GM12872 (cell line): ENCODE data around the gene TAF6L.

Experiments used
- TF ChIP-seq, protein P1 (sequence below): IDR thresholded peaks from 3 replicates; pipeline ENCODE4 v1.5.1; 2011; ENCODE audit warnings: low read depth, mild to moderate bottlenecking, low read length, moderate library complexity; ENCODE audit not compliant: insufficient read depth

Gene TAF6L, protein sequence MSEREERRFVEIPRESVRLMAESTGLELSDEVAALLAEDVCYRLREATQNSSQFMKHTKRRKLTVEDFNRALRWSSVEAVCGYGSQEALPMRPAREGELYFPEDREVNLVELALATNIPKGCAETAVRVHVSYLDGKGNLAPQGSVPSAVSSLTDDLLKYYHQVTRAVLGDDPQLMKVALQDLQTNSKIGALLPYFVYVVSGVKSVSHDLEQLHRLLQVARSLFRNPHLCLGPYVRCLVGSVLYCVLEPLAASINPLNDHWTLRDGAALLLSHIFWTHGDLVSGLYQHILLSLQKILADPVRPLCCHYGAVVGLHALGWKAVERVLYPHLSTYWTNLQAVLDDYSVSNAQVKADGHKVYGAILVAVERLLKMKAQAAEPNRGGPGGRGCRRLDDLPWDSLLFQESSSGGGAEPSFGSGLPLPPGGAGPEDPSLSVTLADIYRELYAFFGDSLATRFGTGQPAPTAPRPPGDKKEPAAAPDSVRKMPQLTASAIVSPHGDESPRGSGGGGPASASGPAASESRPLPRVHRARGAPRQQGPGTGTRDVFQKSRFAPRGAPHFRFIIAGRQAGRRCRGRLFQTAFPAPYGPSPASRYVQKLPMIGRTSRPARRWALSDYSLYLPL

DNA sequence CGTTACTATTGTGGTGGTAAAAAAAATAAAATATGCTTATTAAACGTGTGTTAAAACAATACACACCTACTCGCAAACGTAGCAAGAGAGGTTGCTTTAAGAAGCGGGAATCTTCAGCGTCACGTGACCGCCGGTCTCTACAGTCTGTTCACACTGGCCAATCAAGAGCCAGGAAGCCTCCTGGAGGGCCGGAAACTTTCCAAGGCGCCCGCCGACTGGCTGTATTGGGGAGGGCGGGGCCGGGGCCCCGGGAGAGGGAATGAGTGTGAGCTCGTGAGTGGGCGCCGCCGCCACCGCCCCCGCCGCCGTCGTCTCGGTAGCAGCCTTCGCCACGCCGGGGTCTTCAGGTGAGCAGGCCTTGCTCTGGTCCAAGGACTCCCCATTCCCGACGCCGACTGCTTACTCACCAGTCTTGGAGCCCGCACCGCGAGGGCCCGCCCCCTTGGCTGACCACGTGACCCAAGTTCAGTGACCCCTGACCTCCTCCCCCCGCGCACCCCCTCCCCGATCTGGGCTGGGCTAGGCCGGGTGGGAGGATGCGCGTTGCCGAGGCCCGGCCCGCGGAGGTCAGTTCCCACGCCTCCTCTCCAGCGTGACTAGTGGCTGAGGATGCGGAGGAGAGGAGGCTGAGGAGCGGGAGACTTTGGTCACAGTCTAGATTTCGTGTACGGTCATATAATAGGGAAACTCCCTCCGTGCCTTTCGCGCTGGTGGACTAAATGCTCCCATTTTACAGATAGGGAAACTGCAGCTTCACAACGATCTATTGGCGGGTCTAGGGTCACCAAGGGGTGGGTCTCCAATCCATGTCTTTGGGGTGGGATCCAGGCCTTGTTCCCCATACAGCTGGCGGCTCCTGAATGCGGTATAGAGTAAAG, at the start of gene TAF6L:
Gene TAF6L, plus strand, starts transcription at position 253 of the 878 bp plus-strand sequence. CDS start 4,388 bp downstream, outside the sequence.
- TF ChIP-seq, protein P1, sequence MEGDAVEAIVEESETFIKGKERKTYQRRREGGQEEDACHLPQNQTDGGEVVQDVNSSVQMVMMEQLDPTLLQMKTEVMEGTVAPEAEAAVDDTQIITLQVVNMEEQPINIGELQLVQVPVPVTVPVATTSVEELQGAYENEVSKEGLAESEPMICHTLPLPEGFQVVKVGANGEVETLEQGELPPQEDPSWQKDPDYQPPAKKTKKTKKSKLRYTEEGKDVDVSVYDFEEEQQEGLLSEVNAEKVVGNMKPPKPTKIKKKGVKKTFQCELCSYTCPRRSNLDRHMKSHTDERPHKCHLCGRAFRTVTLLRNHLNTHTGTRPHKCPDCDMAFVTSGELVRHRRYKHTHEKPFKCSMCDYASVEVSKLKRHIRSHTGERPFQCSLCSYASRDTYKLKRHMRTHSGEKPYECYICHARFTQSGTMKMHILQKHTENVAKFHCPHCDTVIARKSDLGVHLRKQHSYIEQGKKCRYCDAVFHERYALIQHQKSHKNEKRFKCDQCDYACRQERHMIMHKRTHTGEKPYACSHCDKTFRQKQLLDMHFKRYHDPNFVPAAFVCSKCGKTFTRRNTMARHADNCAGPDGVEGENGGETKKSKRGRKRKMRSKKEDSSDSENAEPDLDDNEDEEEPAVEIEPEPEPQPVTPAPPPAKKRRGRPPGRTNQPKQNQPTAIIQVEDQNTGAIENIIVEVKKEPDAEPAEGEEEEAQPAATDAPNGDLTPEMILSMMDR = no peak

DNA sequence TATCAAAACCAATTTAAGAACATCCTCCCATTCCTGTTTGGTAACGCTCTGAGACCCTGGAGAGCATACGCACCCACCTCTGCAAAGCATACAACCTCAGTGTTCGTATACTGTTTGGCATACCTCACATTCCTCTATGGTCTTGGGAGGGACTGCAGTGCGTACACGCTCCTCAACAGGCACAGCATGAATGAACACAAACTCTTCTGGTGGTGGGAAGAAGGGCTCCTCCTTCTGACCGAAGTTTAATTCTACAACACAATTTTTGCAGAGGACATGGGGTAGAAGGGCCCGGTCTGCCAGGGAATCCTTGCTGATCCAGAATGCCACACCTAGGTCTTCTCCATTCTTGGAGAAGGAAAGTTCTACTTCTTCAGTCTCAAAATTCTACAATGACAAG, 49.2 kb upstream of the TAF6L start:
- TF ChIP-seq, protein P1 = no peak

DNA sequence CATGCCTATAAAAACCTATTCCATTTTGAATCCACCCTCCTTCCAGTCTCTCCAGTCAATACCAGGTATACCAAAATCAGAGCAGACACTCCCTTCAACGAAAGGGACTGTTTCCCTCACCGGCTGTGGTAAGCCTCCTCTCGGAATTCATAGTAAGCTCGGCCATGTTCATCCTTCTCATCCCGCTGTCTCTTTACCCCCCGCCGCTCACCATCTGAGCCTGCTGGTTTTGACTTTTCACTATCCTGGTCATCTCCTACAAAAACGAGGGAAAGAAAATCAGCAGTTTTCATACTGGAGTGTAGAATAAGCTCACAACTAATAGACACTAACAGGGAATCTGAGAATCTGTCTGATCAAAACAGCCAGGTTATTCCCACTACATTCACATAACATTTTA, 47.0 kb upstream of the TAF6L start:
- TF ChIP-seq, protein P1 = no peak

DNA sequence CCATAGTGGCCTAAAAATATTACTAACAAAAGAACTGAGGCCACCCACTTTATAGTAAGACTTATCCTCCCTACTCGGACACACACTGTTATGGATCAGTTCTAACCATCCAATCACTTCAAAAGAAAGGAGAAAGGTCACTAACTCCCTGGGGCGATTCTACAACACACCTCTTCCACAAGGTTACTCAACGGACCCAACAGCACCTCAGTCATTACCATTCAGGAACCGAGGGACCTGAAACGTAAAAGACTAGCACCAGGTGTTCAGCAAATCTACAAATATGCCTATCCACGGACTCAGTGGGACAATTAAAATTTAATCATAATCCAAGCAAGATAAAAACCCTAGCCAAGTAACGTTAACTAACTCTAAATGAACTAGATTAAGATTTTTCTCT, 45.5 kb upstream of the TAF6L start:
- TF ChIP-seq, protein P1 = no peak

DNA sequence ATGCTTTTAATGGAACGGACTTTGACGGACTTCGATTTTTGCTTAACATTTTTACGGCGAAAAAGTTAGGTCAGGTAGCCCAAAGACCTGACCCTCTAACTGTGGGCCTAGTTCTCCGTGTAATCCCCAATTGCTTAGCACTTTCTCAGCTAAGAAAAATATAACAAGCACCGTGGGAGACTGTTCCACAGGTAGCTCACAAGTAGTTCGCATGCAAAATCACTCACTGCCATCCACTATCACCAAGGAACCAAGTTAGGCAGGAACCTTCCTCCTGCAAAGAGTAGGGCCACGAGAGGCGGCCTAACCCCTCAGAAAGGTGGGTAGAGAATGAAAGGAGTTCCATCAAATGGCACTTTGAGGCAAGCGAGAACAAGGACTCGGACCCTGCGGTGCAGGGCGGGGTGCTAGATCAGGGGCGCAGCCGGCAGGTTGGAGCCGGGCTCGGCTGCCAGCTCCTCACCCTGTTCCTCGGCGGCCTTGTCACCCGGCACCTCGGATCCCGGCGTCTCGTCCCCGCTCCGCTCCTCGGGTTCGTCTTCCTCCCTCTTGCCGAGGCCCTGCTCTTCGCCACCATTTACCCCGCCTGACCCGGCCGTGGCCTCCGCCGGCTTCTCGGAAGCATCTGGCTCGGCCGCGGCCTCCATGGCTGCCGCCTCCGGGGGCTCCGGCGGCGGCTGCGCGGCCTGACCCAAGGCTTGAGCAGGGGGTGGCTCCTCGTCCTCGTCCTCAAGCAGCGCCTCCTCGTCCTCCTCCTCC, 44.9 kb upstream of the TAF6L start:
- TF ChIP-seq, protein P1 = no peak

DNA sequence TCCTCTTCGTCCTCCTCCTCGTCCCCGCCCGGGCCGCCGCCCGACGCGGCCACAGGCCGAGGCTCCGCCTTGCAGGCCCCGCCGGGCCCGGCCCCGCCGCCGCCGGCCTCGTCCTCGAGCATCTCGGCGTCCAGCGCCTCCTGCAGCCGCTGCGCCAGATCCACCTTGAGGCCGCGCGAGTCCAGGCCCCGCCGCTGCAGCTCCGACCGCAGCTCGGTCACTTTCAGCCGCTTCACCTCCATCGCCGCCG, 44.4 kb upstream of the TAF6L start:
- TF ChIP-seq, protein P1 = no peak
